K562 (cell line): ENCODE results near the gene CASKIN1. TPM values are rescaled to one million over a fixed set of nuclear protein-coding genes. Genes with fewer than 3 reads are reported as not detected.

Experiments
- GATAD2A ChIP-seq: fragments of 450-650 bp; IDR thresholded peaks from 2 replicates; pipeline ENCODE4 v1.6.1; 2017
- HMGN3 ChIP-seq: IDR thresholded peaks from 2 replicates; pipeline ENCODE4 v1.6.1; 2011; ENCODE audit warnings: borderline replicate concordance, low read depth, mild to moderate bottlenecking, mixed read lengths, low read length; ENCODE audit not compliant: insufficient read length; ENCODE audit errors: extremely low read depth
- POLR2A ChIP-seq: fragments of 450-650 bp; conservative IDR thresholded peaks from 2 replicates; pipeline ENCODE4 v1.6.1; 2016
- RBFOX2 ChIP-seq: fragments of 200-400 bp; formaldehyde crosslinking; IDR thresholded peaks from 2 replicates; pipeline ENCODE4 v1.6.1; 2017; ENCODE audit warnings: low read depth, mild to moderate bottlenecking, low read length, moderate library complexity
- SAFB ChIP-seq: fragments of 200-400 bp; formaldehyde crosslinking; IDR thresholded peaks from 2 replicates; pipeline ENCODE4 v1.6.1; 2017; ENCODE audit warnings: low read depth, low read length, borderline replicate concordance
- polyA plus RNA-seq, 8 experiments: library from polyadenylated mRNA; depleted of rRNA in 4 of 8; stranded (reverse) in 5 of 8; unstranded in 3 of 8; fragments of >200 nt; fragmentation: Nextera tagmentation in 2 of 8; fragmentation: Illumina TruSeq in 1 of 8; extraction: Ambion mirVana in 2 of 8; extraction: Trizol in 1 of 8; gene quantifications; 2 replicates each; pipeline versions ENCODE4 v1.2.1 to v1.2.3, GENCODE V29; 2011 to 2014; ENCODE audit warnings: inconsistent platforms in 1 of 8, missing spikeins in 1 of 8
- total RNA-seq, 7 experiments: library from RNA; depleted of rRNA in 6 of 7; stranded (reverse); fragments of >200 nt in 6 of 7; fragmentation: Illumina TruSeq in 2 of 7; extraction: Trizol in 2 of 7; gene quantifications; 2 replicates each; pipeline versions ENCODE4 v1.2.1 to v1.2.3, GENCODE V29; 2011 to 2021; ENCODE audit warnings: low replicate concordance in 1 of 7
- TF ChIP-seq, protein P1 (sequence below): fragments of 250-450 bp; sonication (Bioruptor Pico); IDR thresholded peaks from 2 replicates; pipeline ENCODE4 v1.5.0; 2022; ENCODE audit warnings: mild to moderate bottlenecking

CASKIN1 gene
- total and polyA plus RNA-seq, 9 of the 15 experiments (the other 6 are each of a cell fraction or from before 2014, with no cell fraction given) = 0.15 to 4.5 (median 1.5) TPM; not detected in 2

DNA sequence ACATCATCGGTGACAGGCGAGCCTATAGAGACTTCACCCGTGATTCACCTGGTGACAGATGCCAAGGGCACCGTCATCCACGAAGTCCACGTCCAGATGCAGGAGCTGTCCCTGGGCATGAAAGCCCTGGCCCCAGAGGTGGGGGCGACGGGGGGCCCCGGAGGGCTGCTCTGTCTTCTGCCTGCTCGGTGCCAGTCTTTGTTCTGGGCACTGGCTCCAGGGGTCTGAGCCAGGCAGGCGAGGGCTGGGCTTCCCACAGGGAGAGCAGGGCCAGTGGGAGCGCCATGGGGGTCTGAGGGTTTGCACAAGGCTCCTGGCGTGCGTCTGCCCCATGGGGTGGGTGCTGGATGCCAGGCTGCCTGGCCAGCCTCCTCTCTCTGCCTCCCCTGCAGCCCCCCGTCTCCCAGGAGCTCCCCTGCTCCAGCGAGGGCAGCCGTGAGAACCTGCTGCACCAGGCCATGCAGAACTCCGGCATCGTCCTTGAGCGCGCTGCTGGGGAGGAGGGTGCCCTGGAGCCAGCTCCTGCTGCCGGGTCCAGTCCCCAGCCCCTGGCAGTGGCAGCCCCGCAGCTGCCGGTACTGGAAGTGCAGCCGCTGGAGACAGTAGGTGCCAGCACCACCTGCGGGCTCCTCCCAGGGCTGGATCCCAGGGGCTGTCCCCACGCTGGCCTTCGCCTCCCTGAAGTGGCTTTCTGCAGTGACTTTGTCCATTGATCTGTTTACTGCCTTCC, 36.8 kb upstream of the CASKIN1 start (continued):
- TF ChIP-seq HMGN3 = no peak
- TF ChIP-seq RBFOX2 = 0 out of 2 replicates have a peak, but pooled peaks have one; percentile 25
- peak; percentile 23; the same call in 1 of the 2 replicates for TF ChIP-seq POLR2A
- TF ChIP-seq, protein P1, sequence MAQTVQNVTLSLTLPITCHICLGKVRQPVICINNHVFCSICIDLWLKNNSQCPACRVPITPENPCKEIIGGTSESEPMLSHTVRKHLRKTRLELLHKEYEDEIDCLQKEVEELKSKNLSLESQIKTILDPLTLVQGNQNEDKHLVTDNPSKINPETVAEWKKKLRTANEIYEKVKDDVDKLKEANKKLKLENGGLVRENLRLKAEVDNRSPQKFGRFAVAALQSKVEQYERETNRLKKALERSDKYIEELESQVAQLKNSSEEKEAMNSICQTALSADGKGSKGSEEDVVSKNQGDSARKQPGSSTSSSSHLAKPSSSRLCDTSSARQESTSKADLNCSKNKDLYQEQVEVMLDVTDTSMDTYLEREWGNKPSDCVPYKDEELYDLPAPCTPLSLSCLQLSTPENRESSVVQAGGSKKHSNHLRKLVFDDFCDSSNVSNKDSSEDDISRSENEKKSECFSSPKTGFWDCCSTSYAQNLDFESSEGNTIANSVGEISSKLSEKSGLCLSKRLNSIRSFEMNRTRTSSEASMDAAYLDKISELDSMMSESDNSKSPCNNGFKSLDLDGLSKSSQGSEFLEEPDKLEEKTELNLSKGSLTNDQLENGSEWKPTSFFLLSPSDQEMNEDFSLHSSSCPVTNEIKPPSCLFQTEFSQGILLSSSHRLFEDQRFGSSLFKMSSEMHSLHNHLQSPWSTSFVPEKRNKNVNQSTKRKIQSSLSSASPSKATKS = no peak
- TF ChIP-seq GATAD2A = no peak
- 0 out of 2 replicates have a peak, but pooled peaks have one; percentile 23 for TF ChIP-seq SAFB
